Liver (tissue), 9 donors: ENCODE results near the gene DICER1. TPM values are rescaled to one million over a fixed set of nuclear protein-coding genes. Genes with fewer than 3 reads are reported as not detected.

Experiments
- DNase-seq: peaks from one replicate; pipeline ENCODE4 v3.0.0-alpha.2; 2017; ENCODE audit warnings: low spot score
- H3K27ac ChIP-seq, 2 donors: one replicate each; pipeline ENCODE4 v1.7.0; 2013; ENCODE audit warnings: inconsistent platforms in 2 of 2, low read length in 2 of 2, control low read depth in 1 of 2, low read depth in 1 of 2, mild to moderate bottlenecking in 1 of 2
- H3K27me3 ChIP-seq, 4 donors: one replicate each; pipeline versions ENCODE4 v1.6.1 to v1.7.0; 2013; ENCODE audit warnings: low read length in 3 of 4, inconsistent platforms in 1 of 4, mild to moderate bottlenecking in 1 of 4, moderate library complexity in 1 of 4; ENCODE audit not compliant: control insufficient read depth in 4 of 4, insufficient read depth in 4 of 4
- H3K36me3 ChIP-seq, 4 donors: one replicate each; pipeline versions ENCODE4 v1.6.1 to v1.7.0; 2013; ENCODE audit warnings: low read length in 3 of 4, mild to moderate bottlenecking in 3 of 4, low read depth in 1 of 4, moderate library complexity in 1 of 4; ENCODE audit not compliant: control insufficient read depth in 4 of 4, insufficient read depth in 3 of 4
- H3K4me1 ChIP-seq, 4 donors: one replicate each; pipeline versions ENCODE4 v1.6.1 to v1.7.0; 2013; ENCODE audit warnings: low read length in 3 of 4, mild to moderate bottlenecking in 3 of 4, moderate library complexity in 1 of 4; ENCODE audit not compliant: control insufficient read depth in 4 of 4, insufficient read depth in 4 of 4
- H3K4me3 ChIP-seq, 3 donors: one replicate each; pipeline versions ENCODE4 v1.6.1 to v1.7.0; 2013; ENCODE audit warnings: low read length in 3 of 3, control low read depth in 1 of 3, low read depth in 1 of 3, mild to moderate bottlenecking in 1 of 3
- H3K9ac ChIP-seq, 2 donors: one replicate each; pipeline ENCODE4 v1.7.0; 2013; ENCODE audit warnings: low read length in 2 of 2, mild to moderate bottlenecking in 2 of 2, moderate library complexity in 2 of 2, control low read depth in 1 of 2, low read depth in 1 of 2
- H3K9me3 ChIP-seq, 4 donors: one replicate each; pipeline versions ENCODE4 v1.6.1 to v1.7.0; 2013; ENCODE audit warnings: low read length in 3 of 4; ENCODE audit not compliant: control insufficient read depth in 4 of 4
- ATF3 ChIP-seq: IDR thresholded peaks from 2 replicates; pipeline ENCODE4 v1.6.1; 2016; ENCODE audit warnings: antibody characterized with exemption
- CTCF ChIP-seq: fragments of 150-350 bp; IDR thresholded peaks from 2 replicates; pipeline ENCODE4 v1.5.1; 2017; ENCODE audit warnings: improper control_type of control experiment, low read depth, low read length; ENCODE audit not compliant: missing input control
- EGR1 ChIP-seq, 2 donors: IDR thresholded peaks; 2 replicates each; pipeline ENCODE4 v1.6.1; 2016 to 2018; ENCODE audit warnings: antibody characterized with exemption in 2 of 2, low read depth in 2 of 2
- FOXA1 ChIP-seq: IDR thresholded peaks from 2 replicates; pipeline ENCODE4 v1.6.1; 2016; ENCODE audit warnings: antibody characterized with exemption
- FOXA2 ChIP-seq: IDR thresholded peaks from 2 replicates; pipeline ENCODE4 v1.6.1; 2016; ENCODE audit warnings: antibody characterized with exemption
- GABPA ChIP-seq, 2 donors: IDR thresholded peaks in 1 of 2; conservative IDR thresholded peaks in 1 of 2; 2 replicates each; pipeline ENCODE4 v1.6.1; 2016; ENCODE audit warnings: antibody characterized with exemption in 2 of 2, mild to moderate bottlenecking in 1 of 2, moderate library complexity in 1 of 2
- HNF4A ChIP-seq, 2 donors: conservative IDR thresholded peaks; 2 replicates each; pipeline ENCODE4 v1.6.1; 2016; ENCODE audit warnings: antibody characterized with exemption in 2 of 2, mild to moderate bottlenecking in 2 of 2
- HNF4G ChIP-seq: IDR thresholded peaks from 2 replicates; pipeline ENCODE4 v1.6.1; 2016; ENCODE audit warnings: antibody characterized with exemption
- JUND ChIP-seq, 2 donors: IDR thresholded peaks; 2 replicates each; pipeline ENCODE4 v1.6.1; 2016; ENCODE audit warnings: antibody characterized with exemption in 2 of 2
- MAX ChIP-seq: IDR thresholded peaks from 2 replicates; pipeline ENCODE4 v1.6.1; 2016; ENCODE audit warnings: antibody characterized with exemption
- NR2F2 ChIP-seq: IDR thresholded peaks from 2 replicates; pipeline ENCODE4 v1.6.1; 2016; ENCODE audit warnings: antibody characterized with exemption
- RAD21 ChIP-seq, 2 donors: IDR thresholded peaks; 2 replicates each; pipeline ENCODE4 v1.6.1; 2016; ENCODE audit warnings: antibody characterized with exemption in 2 of 2, mild to moderate bottlenecking in 2 of 2
- REST ChIP-seq: IDR thresholded peaks from 2 replicates; pipeline ENCODE4 v1.6.1; 2016; ENCODE audit warnings: antibody characterized with exemption, mild to moderate bottlenecking
- RXRA ChIP-seq, 2 donors: IDR thresholded peaks; 2 replicates each; pipeline ENCODE4 v1.6.1; 2017 to 2018; ENCODE audit warnings: antibody characterized with exemption in 2 of 2, mild to moderate bottlenecking in 1 of 2
- SP1 ChIP-seq: IDR thresholded peaks from 2 replicates; pipeline ENCODE4 v1.6.1; 2018; ENCODE audit warnings: antibody characterized with exemption, mild to moderate bottlenecking
- TAF1 ChIP-seq: conservative IDR thresholded peaks from 2 replicates; pipeline ENCODE4 v1.6.1; 2016; ENCODE audit warnings: antibody characterized with exemption, mild to moderate bottlenecking
- YY1 ChIP-seq: IDR thresholded peaks from 2 replicates; pipeline ENCODE4 v1.6.1; 2016; ENCODE audit warnings: antibody characterized with exemption, mild to moderate bottlenecking
- ZBTB33 ChIP-seq: IDR thresholded peaks from 2 replicates; pipeline ENCODE4 v1.6.1; 2016; ENCODE audit warnings: antibody characterized with exemption
- WGBS: extraction: QIAGEN DNeasy Blood & Tissue Kit; methylation state at CpG from one replicate; pipeline ENCODE4 v1.1.7; 2013; 5-methylcytosine and 5-hydroxymethylcytosine counted together
- polyA plus RNA-seq, 2 donors: library from polyadenylated mRNA; stranded (reverse) in 1 of 2; unstranded in 1 of 2; fragments of 200-250 nt in 1 of 2; fragments of >200 nt in 1 of 2; fragmentation: Nextera tagmentation in 1 of 2; extraction: Ambion mirVana in 1 of 2; gene quantifications; one replicate each; pipeline versions ENCODE4 v1.2.1 to v1.2.3, GENCODE V29; 2013 to 2015
- total RNA-seq, 2 donors: library from RNA; depleted of rRNA; stranded (reverse); fragments of >200 nt; gene quantifications; one replicate each; pipeline ENCODE4 v1.2.3, GENCODE V29; 2014
- donor health status: healthy.
- donor health status: healthy.
- donor health status: healthy.
- donor health status: healthy.
- donor health status: healthy.

Gene DICER1
- total and polyA plus RNA-seq, 4 donors, result 7.5 to 43.6 (median 20.3) TPM

GRCh38 chr14:95190346-95190840, 33.1 kb upstream of the DICER1 start:
- H3K4me3 ChIP-seq, result no peak overlapping the region
- H3K36me3 ChIP-seq, result peaks cover 0 to 11% (median 2%) of the 10 kb centered on the region in 4 donors
- no peak overlapping the region for H3K27ac ChIP-seq
- H3K9me3 ChIP-seq, result no peaks in the 10 kb centered on the region
- 89% methylated on average over 4 of the region's 4 CpGs for WGBS
- H3K4me1 ChIP-seq, result peaks cover 0 to 5% (median 4%) of the 10 kb centered on the region in 4 donors
- H3K27me3 ChIP-seq, result no peaks in the 10 kb centered on the region
- no peak for TF ChIP-seq ATF3
- TF ChIP-seq HNF4G, result no peak
- no peak for TF ChIP-seq NR2F2
- TF ChIP-seq YY1, result no peak
- TF ChIP-seq GABPA (IDR thresholded peaks at IDR 0.05 in 1 of 2, conservative IDR thresholded peaks at IDR 0.05 in 1 of 2), result no peak
- TF ChIP-seq SP1, result no peak
- no peak for TF ChIP-seq RXRA (IDR thresholded peaks at IDR 0.05)
- no peak for TF ChIP-seq CTCF
- TF ChIP-seq MAX, result no peak
- DNase-seq, result no peak
- H3K9ac ChIP-seq, result no peak overlapping the region

GRCh38 chr14:95189367-95190132, 32.2 kb upstream of the DICER1 start:
- H3K27me3 ChIP-seq, result no peaks in the 10 kb centered on the region
- no peaks in the 10 kb centered on the region for H3K9me3 ChIP-seq
- no peak for DNase-seq
- WGBS, result 79% methylated on average over 5 of the region's 5 CpGs
- peaks cover 1 to 13% (median 12%) of the 10 kb centered on the region in 4 donors for H3K4me1 ChIP-seq
- no peak overlapping the region for H3K4me3 ChIP-seq
- H3K9ac ChIP-seq, result no peak overlapping the region
- peaks cover 0 to 11% (median 1%) of the 10 kb centered on the region in 4 donors for H3K36me3 ChIP-seq
- no peak for TF ChIP-seq FOXA2
- no peak for TF ChIP-seq JUND (IDR thresholded peaks at IDR 0.05)
- no peak for TF ChIP-seq YY1
- no peak for TF ChIP-seq GABPA (IDR thresholded peaks at IDR 0.05 in 1 of 2, conservative IDR thresholded peaks at IDR 0.05 in 1 of 2)
- TF ChIP-seq ATF3, result no peak
- no peak for TF ChIP-seq HNF4G
- no peak for TF ChIP-seq SP1
- no peak for TF ChIP-seq FOXA1
- no peak for TF ChIP-seq ZBTB33
- TF ChIP-seq TAF1, result no peak
- TF ChIP-seq EGR1 (IDR thresholded peaks at IDR 0.05; ENCODE audit: low read depth in 2 of 2), result no peak
- no peak for TF ChIP-seq REST
- TF ChIP-seq HNF4A (conservative IDR thresholded peaks at IDR 0.05), result no peak
- no peak for TF ChIP-seq RXRA (IDR thresholded peaks at IDR 0.05)
- TF ChIP-seq MAX, result no peak
- TF ChIP-seq CTCF, result no peak
- no peak for TF ChIP-seq RAD21 (IDR thresholded peaks at IDR 0.05)
- no peak overlapping the region for H3K27ac ChIP-seq
